Tibial artery (tissue), 4 donors: ENCODE measurements around the gene HNF1B.

Experiments used
- DNase-seq, 2 donors: peaks; one replicate each; pipeline ENCODE4 v3.0.0-alpha.2; 2019
- H3K27ac ChIP-seq, 2 donors: fragments of 200-600 bp; sonication (generic) in 1 of 2; 1 replicate in 1 of 2; 2 replicates in 1 of 2; pipeline ENCODE4 v1.5.1; 2018 to 2019; ENCODE audit warnings: mild to moderate bottlenecking in 1 of 2
- H3K27me3 ChIP-seq, 2 donors: fragments of 200-600 bp; sonication (generic) in 1 of 2; one replicate each; pipeline versions ENCODE4 v1.5.1 to v1.6.0; 2016 to 2019
- H3K36me3 ChIP-seq, 3 donors: fragments of 200-600 bp; sonication (generic) in 2 of 3; one replicate each; pipeline ENCODE4 v1.5.1; 2016 to 2019; ENCODE audit warnings: mild to moderate bottlenecking in 2 of 3
- H3K4me1 ChIP-seq, 4 donors: fragments of 200-600 bp; sonication (generic) in 2 of 4; 1 replicate in 3 of 4; 2 replicates in 1 of 4; pipeline ENCODE4 v1.5.1; 2016 to 2019
- H3K4me3 ChIP-seq, 2 donors: fragments of 200-600 bp; sonication (generic) in 1 of 2; 1 replicate in 1 of 2; 2 replicates in 1 of 2; pipeline ENCODE4 v1.5.1; 2018 to 2019; ENCODE audit warnings: mild to moderate bottlenecking in 2 of 2
- H3K9me3 ChIP-seq, 3 donors: fragments of 200-600 bp; sonication (generic) in 1 of 3; one replicate each; pipeline ENCODE4 v1.5.1; 2016 to 2019
- intact Hi-C: fragments of 100-400 bp; cut with DNase I; formaldehyde crosslinking; loops from one replicate; pipeline ENCODE4 v1.15.0; 2023; ENCODE audit warnings: low total_unique reads
- TF ChIP-seq, protein P1 (sequence below), 2 experiments: fragments of 200-600 bp in 1 of 2; fragments of 450-650 bp in 1 of 2; IDR thresholded peaks; one replicate each; pipeline ENCODE4 v1.5.1; 2017 to 2019; ENCODE audit warnings: antibody characterized with exemption in 2 of 2, mild to moderate bottlenecking in 1 of 2, moderate library complexity in 1 of 2

The HNF1B gene

DNA sequence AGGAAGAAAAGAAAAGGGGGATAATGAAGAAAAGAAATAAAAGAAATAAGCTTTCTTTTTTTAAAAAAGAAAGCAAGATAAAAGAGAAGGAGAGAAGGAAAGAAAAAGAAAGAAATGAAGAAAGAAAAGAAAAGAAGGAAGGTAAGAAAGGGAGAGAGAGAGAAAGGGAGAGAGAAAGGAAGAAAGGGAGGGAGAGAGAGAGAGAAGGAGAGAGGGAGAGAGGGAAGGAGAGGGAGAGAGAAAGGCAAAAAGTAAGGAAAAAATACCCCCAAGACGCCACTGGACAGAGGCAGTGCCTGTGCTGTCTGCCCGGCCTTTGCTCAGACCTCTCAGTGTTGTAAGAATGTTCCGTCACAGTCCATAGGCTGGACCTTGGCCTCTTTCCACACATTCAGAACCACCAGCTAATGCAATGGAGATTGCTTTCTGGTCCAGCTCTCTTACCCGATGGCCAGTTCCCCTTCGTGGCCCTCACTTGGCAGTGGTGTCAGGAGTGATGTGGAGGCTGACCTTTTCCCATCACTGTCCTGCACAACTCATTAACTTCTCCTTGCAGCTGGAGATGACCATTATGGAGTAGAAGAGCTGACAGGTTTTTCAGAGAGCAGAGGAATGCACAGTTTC, 14.3 kb upstream of the HNF1B start:
- intact Hi-C loops: no loop called here

DNA sequence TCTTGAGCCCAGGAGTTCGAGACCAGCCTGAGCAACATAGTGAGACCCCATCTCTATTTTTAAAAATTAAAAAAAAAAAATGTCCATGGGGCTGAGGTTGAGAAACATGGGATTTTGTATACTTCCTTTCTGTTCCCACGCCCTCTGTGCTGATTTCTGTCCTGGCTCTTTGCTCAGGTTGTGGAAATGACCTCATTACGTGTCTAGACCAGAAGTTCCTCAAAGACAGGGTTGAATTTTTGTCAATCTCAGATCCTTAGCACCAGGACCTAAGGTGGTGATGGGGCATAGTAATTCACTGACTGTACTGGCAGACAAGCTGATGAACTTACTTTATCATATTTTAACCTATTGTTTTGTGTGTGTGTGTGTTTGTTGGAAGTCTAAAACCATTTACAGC, 11.2 kb upstream of the HNF1B start:
- Histone ChIP-seq H3K27ac (no peak overlapping the region), H3K27me3 (peaks cover 0 to 39% of the 10 kb centered on the region in 2 donors), H3K4me3 (no peak overlapping the region), H3K36me3 (no peaks in the 10 kb centered on the region), H3K9me3 (no peaks in the 10 kb centered on the region), H3K4me1 (no peaks in the 10 kb centered on the region)
- DNase-seq: no peak
- intact Hi-C loops: no loop called here
- TF ChIP-seq, protein P1, sequence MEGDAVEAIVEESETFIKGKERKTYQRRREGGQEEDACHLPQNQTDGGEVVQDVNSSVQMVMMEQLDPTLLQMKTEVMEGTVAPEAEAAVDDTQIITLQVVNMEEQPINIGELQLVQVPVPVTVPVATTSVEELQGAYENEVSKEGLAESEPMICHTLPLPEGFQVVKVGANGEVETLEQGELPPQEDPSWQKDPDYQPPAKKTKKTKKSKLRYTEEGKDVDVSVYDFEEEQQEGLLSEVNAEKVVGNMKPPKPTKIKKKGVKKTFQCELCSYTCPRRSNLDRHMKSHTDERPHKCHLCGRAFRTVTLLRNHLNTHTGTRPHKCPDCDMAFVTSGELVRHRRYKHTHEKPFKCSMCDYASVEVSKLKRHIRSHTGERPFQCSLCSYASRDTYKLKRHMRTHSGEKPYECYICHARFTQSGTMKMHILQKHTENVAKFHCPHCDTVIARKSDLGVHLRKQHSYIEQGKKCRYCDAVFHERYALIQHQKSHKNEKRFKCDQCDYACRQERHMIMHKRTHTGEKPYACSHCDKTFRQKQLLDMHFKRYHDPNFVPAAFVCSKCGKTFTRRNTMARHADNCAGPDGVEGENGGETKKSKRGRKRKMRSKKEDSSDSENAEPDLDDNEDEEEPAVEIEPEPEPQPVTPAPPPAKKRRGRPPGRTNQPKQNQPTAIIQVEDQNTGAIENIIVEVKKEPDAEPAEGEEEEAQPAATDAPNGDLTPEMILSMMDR (IDR thresholded peaks at IDR 0.05): no peak

More for the DNA sequence above, 14.3 kb upstream of the HNF1B start:
- DNase-seq: no peak
- H3K4me3 ChIP-seq: no peak overlapping the region
- H3K9me3 ChIP-seq: no peaks in the 10 kb centered on the region
- H3K27ac ChIP-seq: no peak overlapping the region
- H3K27me3 ChIP-seq: peaks cover 0 to 51% of the 10 kb centered on the region in 2 donors
- H3K4me1 ChIP-seq: no peaks in the 10 kb centered on the region
- H3K36me3 ChIP-seq: no peaks in the 10 kb centered on the region
- TF ChIP-seq, protein P1 (IDR thresholded peaks at IDR 0.05): no peak

- DNase-seq: no peak
- TF ChIP-seq, protein P1 (IDR thresholded peaks at IDR 0.05): no peak
- no peaks in the 10 kb centered on the region for H3K36me3 ChIP-seq
- peaks cover 0 to 34% of the 10 kb centered on the region in 2 donors for H3K27me3 ChIP-seq
- H3K4me3 ChIP-seq: no peak overlapping the region
- no peaks in the 10 kb centered on the region for H3K4me1 ChIP-seq
- no peak overlapping the region for H3K27ac ChIP-seq
- no peaks in the 10 kb centered on the region for H3K9me3 ChIP-seq
- intact Hi-C loops: no loop called here
These were observed 10.6 kb upstream of the HNF1B start for GRCh38 chr17:37755455-37755854.

- Histone ChIP-seq H3K27ac (no peak overlapping the region), H3K27me3 (peaks cover 0 to 36% of the 10 kb centered on the region in 2 donors), H3K36me3 (no peaks in the 10 kb centered on the region), H3K4me1 (no peaks in the 10 kb centered on the region), H3K4me3 (no peak overlapping the region), H3K9me3 (no peaks in the 10 kb centered on the region)
- DNase-seq: no peak
- intact Hi-C loops: no loop called here
- TF ChIP-seq, protein P1 (IDR thresholded peaks at IDR 0.05): no peak
These were observed 9.5 kb upstream of the HNF1B start for GRCh38 chr17:37754363-37754762.

DNA sequence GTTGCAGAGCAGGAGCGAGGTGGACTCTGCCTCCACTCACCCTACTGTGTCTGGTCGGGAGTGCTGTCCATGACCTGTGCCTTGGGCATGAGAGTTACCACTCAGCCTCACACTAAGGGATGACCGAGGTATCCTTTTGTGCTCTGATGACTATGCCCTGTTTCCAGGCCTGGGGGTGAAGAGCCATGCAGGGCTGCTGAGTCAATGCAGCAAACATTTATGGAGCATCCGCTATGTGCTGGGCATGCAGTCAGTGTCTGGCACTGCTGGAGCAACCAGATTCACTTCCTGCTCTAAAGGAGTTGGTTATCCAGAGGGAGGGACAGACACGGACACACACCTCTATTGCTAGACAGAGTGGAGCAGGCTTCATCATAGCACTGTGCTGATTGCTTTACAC, 7.6 kb upstream of the HNF1B start:
- no peak for DNase-seq
- Histone ChIP-seq H3K4me1 (no peaks in the 10 kb centered on the region), H3K27me3 (peaks cover 0 to 36% of the 10 kb centered on the region in 2 donors), H3K9me3 (no peaks in the 10 kb centered on the region), H3K4me3 (no peak overlapping the region), H3K27ac (no peak overlapping the region), H3K36me3 (no peaks in the 10 kb centered on the region)
- TF ChIP-seq, protein P1 (IDR thresholded peaks at IDR 0.05): no peak
- intact Hi-C loops: no loop called here
